ENCODE data around the gene UBAC1.

Gene UBAC1

GRCh38 chr9:135993409-135993742 is 32.2 kb upstream of the UBAC1 start:
- H3K27me3 ChIP-seq (ENCODE audit: insufficient read depth, low read depth) = peaks cover 71% of the 10 kb centered on the region
- no peak overlapping the region for H3K4me2 ChIP-seq
- H3K4me3 ChIP-seq (IDR thresholded peaks at IDR 0.05; ENCODE audit: insufficient read depth, low read depth, low read length) = no peak overlapping the region
- no peak overlapping the region for H3K9ac ChIP-seq
- no peak for TF ChIP-seq CTCF (conservative IDR thresholded peaks at IDR 0.05; ENCODE audit: low read depth, low read length)
- H3K79me2 ChIP-seq (ENCODE audit: insufficient read depth, low read depth) = no peaks in the 10 kb centered on the region
- no peak overlapping the region for H3K27ac ChIP-seq
- H2AFZ ChIP-seq (ENCODE audit: low read depth) = no peak overlapping the region
- no peaks in the 10 kb centered on the region for H3K4me1 ChIP-seq (ENCODE audit: low read depth, poor library complexity, severe bottlenecking)
- no peaks in the 10 kb centered on the region for H4K20me1 ChIP-seq (ENCODE audit: insufficient read depth)
- H3K36me3 ChIP-seq (ENCODE audit: insufficient read depth) = no peaks in the 10 kb centered on the region

GRCh38 chr9:135992486-135993408 is 31.6 kb upstream of the UBAC1 start:
- H3K27me3 ChIP-seq (ENCODE audit: insufficient read depth, low read depth) = peaks cover 71% of the 10 kb centered on the region
- no peak overlapping the region for H3K4me3 ChIP-seq (IDR thresholded peaks at IDR 0.05; ENCODE audit: insufficient read depth, low read depth, low read length)
- no peaks in the 10 kb centered on the region for H4K20me1 ChIP-seq (ENCODE audit: insufficient read depth)
- H3K4me1 ChIP-seq (ENCODE audit: low read depth, poor library complexity, severe bottlenecking) = no peaks in the 10 kb centered on the region
- H3K4me2 ChIP-seq = no peak overlapping the region
- no peaks in the 10 kb centered on the region for H3K79me2 ChIP-seq (ENCODE audit: insufficient read depth, low read depth)
- no peak overlapping the region; the same call in 1 of the 2 replicates for H2AFZ ChIP-seq (ENCODE audit: low read depth)
- no peak overlapping the region for H3K27ac ChIP-seq
- H3K9ac ChIP-seq = no peak overlapping the region
- no peak for TF ChIP-seq CTCF (conservative IDR thresholded peaks at IDR 0.05; ENCODE audit: low read depth, low read length)
- no peaks in the 10 kb centered on the region for H3K36me3 ChIP-seq (ENCODE audit: insufficient read depth)

GRCh38 chr9:135991771-135992170 is 30.6 kb upstream of the UBAC1 start:
- H3K4me3 ChIP-seq (IDR thresholded peaks at IDR 0.05; ENCODE audit: insufficient read depth, low read depth, low read length) = no peak overlapping the region
- H3K4me1 ChIP-seq (ENCODE audit: low read depth, poor library complexity, severe bottlenecking) = no peaks in the 10 kb centered on the region
- no peak overlapping the region for H3K9ac ChIP-seq
- no peak overlapping the region for H2AFZ ChIP-seq (ENCODE audit: low read depth)
- H4K20me1 ChIP-seq (ENCODE audit: insufficient read depth) = no peaks in the 10 kb centered on the region
- TF ChIP-seq CTCF (conservative IDR thresholded peaks at IDR 0.05; ENCODE audit: low read depth, low read length) = no peak
- H3K27ac ChIP-seq = no peak overlapping the region
- H3K79me2 ChIP-seq (ENCODE audit: insufficient read depth, low read depth) = no peaks in the 10 kb centered on the region
- no peak overlapping the region for H3K4me2 ChIP-seq
- no peaks in the 10 kb centered on the region for H3K36me3 ChIP-seq (ENCODE audit: insufficient read depth)
- peaks cover 72% of the 10 kb centered on the region for H3K27me3 ChIP-seq (ENCODE audit: insufficient read depth, low read depth)

- Histone ChIP-seq H3K4me3 (IDR thresholded peaks at IDR 0.05; ENCODE audit: insufficient read depth, low read depth, low read length) (no peak overlapping the region), H4K20me1 (ENCODE audit: insufficient read depth) (no peaks in the 10 kb centered on the region), H3K79me2 (ENCODE audit: insufficient read depth, low read depth) (no peaks in the 10 kb centered on the region), H3K4me1 (ENCODE audit: low read depth, poor library complexity, severe bottlenecking) (no peaks in the 10 kb centered on the region), H2AFZ (ENCODE audit: low read depth) (no peak overlapping the region), H3K27ac (no peak overlapping the region), H3K4me2 (no peak overlapping the region), H3K27me3 (ENCODE audit: insufficient read depth, low read depth) (peaks cover 73% of the 10 kb centered on the region), H3K36me3 (ENCODE audit: insufficient read depth) (no peaks in the 10 kb centered on the region), H3K9ac (no peak overlapping the region)
- TF ChIP-seq CTCF (conservative IDR thresholded peaks at IDR 0.05; ENCODE audit: low read depth, low read length) = no peak
Observed at GRCh38 chr9:135990468-135991429, 29.6 kb upstream of the UBAC1 start.

All from KMS-11 (cell line).